Neural progenitor cell (in vitro differentiated cells): Measurements from ENCODE around the gene NDUFC2.

ENCODE experiments used
- EZH2phosphoT487 ChIP-seq: fragments of 200-600 bp; sonication (generic); IDR thresholded peaks from 2 replicates; pipeline ENCODE4 v1.6.1; 2017; ENCODE audit warnings: antibody characterized with exemption
- TF ChIP-seq, protein P1 (sequence below): fragments of 200-600 bp; sonication (generic); IDR thresholded peaks from 2 replicates; pipeline ENCODE4 v1.5.1; 2017; ENCODE audit warnings: antibody characterized with exemption, mild to moderate bottlenecking

DNA sequence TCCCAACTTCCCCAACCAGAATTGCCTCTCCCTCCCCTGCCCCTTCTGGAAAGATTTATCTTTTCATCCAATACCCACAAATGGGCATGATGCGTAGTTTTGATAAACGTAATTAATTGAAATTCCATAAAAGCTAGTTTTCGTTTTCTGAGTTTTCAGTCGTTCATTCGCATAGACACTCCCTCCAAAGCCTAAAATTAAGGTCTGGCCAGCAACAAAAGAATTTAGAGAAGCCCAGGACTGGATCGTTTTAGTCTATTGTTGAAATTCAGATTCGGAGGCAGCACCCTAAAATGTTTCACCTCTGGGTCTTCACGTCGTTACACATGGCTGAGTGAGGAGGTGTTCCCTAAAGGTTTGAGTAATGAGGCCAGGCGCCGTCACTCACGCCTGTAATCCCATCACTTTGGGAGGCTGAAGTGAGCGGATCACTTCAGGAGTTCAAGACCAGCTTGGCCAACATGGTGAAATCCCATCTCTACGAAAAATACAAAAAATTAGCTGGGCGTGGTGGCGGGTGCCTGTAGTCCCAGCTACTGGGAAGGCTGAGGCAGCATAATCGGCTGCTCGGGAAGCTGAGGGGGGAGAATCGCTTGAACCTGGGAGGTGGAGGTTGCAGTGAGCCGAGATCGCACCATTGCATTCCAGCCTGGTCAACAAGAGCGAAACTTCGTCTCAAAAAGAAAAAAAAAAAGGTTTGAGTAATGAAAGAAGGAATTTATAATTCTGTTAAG is 589 bp upstream of the NDUFC2 start:
- TF ChIP-seq, protein P1, sequence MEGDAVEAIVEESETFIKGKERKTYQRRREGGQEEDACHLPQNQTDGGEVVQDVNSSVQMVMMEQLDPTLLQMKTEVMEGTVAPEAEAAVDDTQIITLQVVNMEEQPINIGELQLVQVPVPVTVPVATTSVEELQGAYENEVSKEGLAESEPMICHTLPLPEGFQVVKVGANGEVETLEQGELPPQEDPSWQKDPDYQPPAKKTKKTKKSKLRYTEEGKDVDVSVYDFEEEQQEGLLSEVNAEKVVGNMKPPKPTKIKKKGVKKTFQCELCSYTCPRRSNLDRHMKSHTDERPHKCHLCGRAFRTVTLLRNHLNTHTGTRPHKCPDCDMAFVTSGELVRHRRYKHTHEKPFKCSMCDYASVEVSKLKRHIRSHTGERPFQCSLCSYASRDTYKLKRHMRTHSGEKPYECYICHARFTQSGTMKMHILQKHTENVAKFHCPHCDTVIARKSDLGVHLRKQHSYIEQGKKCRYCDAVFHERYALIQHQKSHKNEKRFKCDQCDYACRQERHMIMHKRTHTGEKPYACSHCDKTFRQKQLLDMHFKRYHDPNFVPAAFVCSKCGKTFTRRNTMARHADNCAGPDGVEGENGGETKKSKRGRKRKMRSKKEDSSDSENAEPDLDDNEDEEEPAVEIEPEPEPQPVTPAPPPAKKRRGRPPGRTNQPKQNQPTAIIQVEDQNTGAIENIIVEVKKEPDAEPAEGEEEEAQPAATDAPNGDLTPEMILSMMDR = no peak
- TF ChIP-seq EZH2phosphoT487 = no peak
